ENCODE results near the gene GPR50. TPM values are rescaled to one million over a fixed set of nuclear protein-coding genes. Genes with fewer than 3 reads are reported as not detected.
A peak's percentile ranks its signal among the peaks of the same experiment; 100 is the strongest.

Gene GPR50
- total RNA-seq, 4 donors from 2014 or later: not detected

GRCh38 chrX:151177141-151178027 lies 1.0 kb downstream of the GPR50 start:
- Histone ChIP-seq H3K36me3 (no peaks in the 10 kb centered on the region), H3K27me3 (peaks cover 53% of the 10 kb centered on the region), H3K4me1 (peaks cover 0 to 3% (median 0%) of the 10 kb centered on the region in 4 donors), H3K27ac (no peak overlapping the region), H3K4me3 (peak overlapping the region in 1 of 4 donors; percentile 16), H3K9me3 (no peaks in the 10 kb centered on the region)
- no peak for DNase-seq
- TF ChIP-seq POLR2A (IDR thresholded peaks at IDR 0.05): no peak
- intact Hi-C loops (cut with DNase I; ENCODE audit: low total_unique reads): no loop called here
- in situ Hi-C loops (cut with MboI; ENCODE audit: low pct_ligation_motif_present in 1 of 4, low pct_unique_long_range_greater_than_20kb in 1 of 4, low sequenced_read_pairs in 3 of 4): no loop called here
- WGBS, 2 donors (ENCODE audit: low coverage in 1 of 2): 58% methylated on average over 90 of the region's 96 CpGs; no CpG with 5 or more reads in 1 of the 2 donors

DNA sequence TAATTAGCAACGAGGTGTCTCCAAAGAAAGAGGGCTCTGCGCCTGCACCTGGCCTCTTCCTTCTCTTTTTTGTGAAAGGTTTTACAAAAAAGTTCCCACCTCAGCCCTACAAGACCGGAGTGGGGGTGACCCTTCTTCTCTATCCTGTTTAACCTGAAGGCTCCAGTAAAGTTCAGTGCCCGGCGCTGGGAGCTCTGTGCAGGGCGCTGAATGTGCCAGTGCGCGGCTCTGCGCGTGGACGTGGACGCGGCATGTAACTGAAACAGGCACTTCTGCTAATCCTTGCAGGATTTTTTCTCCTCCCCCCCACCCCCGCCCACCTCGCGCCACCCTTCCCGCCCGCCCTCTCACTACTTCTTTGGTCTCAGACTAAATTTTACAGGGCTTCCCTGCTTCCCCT lies 2.4 kb downstream of the GPR50 start:
- intact Hi-C loops (cut with DNase I; ENCODE audit: low total_unique reads) (no loop called here), in situ Hi-C loops (cut with MboI; ENCODE audit: low pct_ligation_motif_present in 1 of 4, low pct_unique_long_range_greater_than_20kb in 1 of 4, low sequenced_read_pairs in 3 of 4) (no loop called here)
- H3K4me3 ChIP-seq: no peak overlapping the region
- H3K27ac ChIP-seq: no peak overlapping the region
- no peaks in the 10 kb centered on the region for H3K36me3 ChIP-seq
- peaks cover 53% of the 10 kb centered on the region for H3K27me3 ChIP-seq
- DNase-seq: no peak
- 46% methylated on average over 18 of the region's 18 CpGs; no CpG with 5 or more reads in 1 of the 2 donors for WGBS, 2 donors (ENCODE audit: low coverage in 1 of 2)
- no peak for TF ChIP-seq POLR2A (IDR thresholded peaks at IDR 0.05)
- TF ChIP-seq EP300 (IDR thresholded peaks at IDR 0.05; ENCODE audit: low read depth): no peak
- TF ChIP-seq POLR2AphosphoS5 (IDR thresholded peaks at IDR 0.05): no peak
- TF ChIP-seq CTCF (IDR thresholded peaks at IDR 0.05): no peak
- peaks cover 0 to 3% (median 0%) of the 10 kb centered on the region in 4 donors for H3K4me1 ChIP-seq
- no peaks in the 10 kb centered on the region for H3K9me3 ChIP-seq

GRCh38 chrX:151180400-151180799 lies 4.0 kb downstream of the GPR50 start:
- Histone ChIP-seq H3K4me1 (peaks cover 0 to 3% (median 0%) of the 10 kb centered on the region in 4 donors), H3K36me3 (no peaks in the 10 kb centered on the region), H3K27ac (no peak overlapping the region), H3K27me3 (peaks cover 36% of the 10 kb centered on the region), H3K4me3 (no peak overlapping the region), H3K9me3 (no peaks in the 10 kb centered on the region)
- WGBS, 2 donors (ENCODE audit: low coverage in 1 of 2): 91% methylated on average over 18 of the region's 18 CpGs; no CpG with 5 or more reads in 1 of the 2 donors
- in situ Hi-C loops (cut with MboI; ENCODE audit: low pct_ligation_motif_present in 1 of 4, low pct_unique_long_range_greater_than_20kb in 1 of 4, low sequenced_read_pairs in 3 of 4) (no loop called here), intact Hi-C loops (cut with DNase I; ENCODE audit: low total_unique reads) (no loop called here)
- DNase-seq: no peak
- TF ChIP-seq POLR2AphosphoS5 (IDR thresholded peaks at IDR 0.05): no peak
- TF ChIP-seq CTCF (IDR thresholded peaks at IDR 0.05): no peak
- no peak for TF ChIP-seq POLR2A (IDR thresholded peaks at IDR 0.05)
- TF ChIP-seq EP300 (IDR thresholded peaks at IDR 0.05; ENCODE audit: low read depth): no peak

GRCh38 chrX:151181088-151181487 lies 4.7 kb downstream of the GPR50 start:
- intact Hi-C loops (cut with DNase I; ENCODE audit: low total_unique reads) (no loop called here), in situ Hi-C loops (cut with MboI; ENCODE audit: low pct_ligation_motif_present in 1 of 4, low pct_unique_long_range_greater_than_20kb in 1 of 4, low sequenced_read_pairs in 3 of 4) (no loop called here)
- Histone ChIP-seq H3K27me3 (peaks cover 30% of the 10 kb centered on the region), H3K9me3 (no peaks in the 10 kb centered on the region), H3K36me3 (no peaks in the 10 kb centered on the region), H3K4me3 (no peak overlapping the region), H3K4me1 (peaks cover 0 to 3% (median 0%) of the 10 kb centered on the region in 4 donors), H3K27ac (no peak overlapping the region)
- no peak for DNase-seq
- TF ChIP-seq CTCF (IDR thresholded peaks at IDR 0.05): no peak
- WGBS, 2 donors (ENCODE audit: low coverage in 1 of 2): 84% methylated on average over 6 of the region's 7 CpGs; no CpG with 5 or more reads in 1 of the 2 donors

Measured in transverse colon (tissue), 4 donors.